Measurements from ENCODE around the gene CHN2.

The CHN2 gene

GRCh38 chr7:29454464-29454863 is 259.9 kb downstream of the CHN2 start:
- TF ChIP-seq, protein P1, sequence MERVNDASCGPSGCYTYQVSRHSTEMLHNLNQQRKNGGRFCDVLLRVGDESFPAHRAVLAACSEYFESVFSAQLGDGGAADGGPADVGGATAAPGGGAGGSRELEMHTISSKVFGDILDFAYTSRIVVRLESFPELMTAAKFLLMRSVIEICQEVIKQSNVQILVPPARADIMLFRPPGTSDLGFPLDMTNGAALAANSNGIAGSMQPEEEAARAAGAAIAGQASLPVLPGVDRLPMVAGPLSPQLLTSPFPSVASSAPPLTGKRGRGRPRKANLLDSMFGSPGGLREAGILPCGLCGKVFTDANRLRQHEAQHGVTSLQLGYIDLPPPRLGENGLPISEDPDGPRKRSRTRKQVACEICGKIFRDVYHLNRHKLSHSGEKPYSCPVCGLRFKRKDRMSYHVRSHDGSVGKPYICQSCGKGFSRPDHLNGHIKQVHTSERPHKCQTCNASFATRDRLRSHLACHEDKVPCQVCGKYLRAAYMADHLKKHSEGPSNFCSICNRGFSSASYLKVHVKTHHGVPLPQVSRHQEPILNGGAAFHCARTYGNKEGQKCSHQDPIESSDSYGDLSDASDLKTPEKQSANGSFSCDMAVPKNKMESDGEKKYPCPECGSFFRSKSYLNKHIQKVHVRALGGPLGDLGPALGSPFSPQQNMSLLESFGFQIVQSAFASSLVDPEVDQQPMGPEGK (CRISPR knock-in tag; IDR thresholded peaks at IDR 0.05; ENCODE audit: borderline replicate concordance), result no peak
- no peak for TF ChIP-seq TCF4 (CRISPR knock-in tag; IDR thresholded peaks at IDR 0.05; ENCODE audit: borderline replicate concordance)
- TF ChIP-seq GLIS3 (CRISPR knock-in tag; IDR thresholded peaks at IDR 0.05), result no peak
- TF ChIP-seq TSHZ2 (CRISPR knock-in tag; IDR thresholded peaks at IDR 0.05), result no peak
- TF ChIP-seq BACH2 (CRISPR knock-in tag; IDR thresholded peaks at IDR 0.05; ENCODE audit: borderline replicate concordance), result no peak
- TF ChIP-seq CSDC2 (CRISPR knock-in tag; IDR thresholded peaks at IDR 0.05), result no peak
- no peak for TF ChIP-seq ZNF565 (CRISPR knock-in tag; conservative IDR thresholded peaks at IDR 0.05; ENCODE audit: low read depth)
- no peak for TF ChIP-seq ISL1 (CRISPR knock-in tag; IDR thresholded peaks at IDR 0.05)
- TF ChIP-seq, protein P2, sequence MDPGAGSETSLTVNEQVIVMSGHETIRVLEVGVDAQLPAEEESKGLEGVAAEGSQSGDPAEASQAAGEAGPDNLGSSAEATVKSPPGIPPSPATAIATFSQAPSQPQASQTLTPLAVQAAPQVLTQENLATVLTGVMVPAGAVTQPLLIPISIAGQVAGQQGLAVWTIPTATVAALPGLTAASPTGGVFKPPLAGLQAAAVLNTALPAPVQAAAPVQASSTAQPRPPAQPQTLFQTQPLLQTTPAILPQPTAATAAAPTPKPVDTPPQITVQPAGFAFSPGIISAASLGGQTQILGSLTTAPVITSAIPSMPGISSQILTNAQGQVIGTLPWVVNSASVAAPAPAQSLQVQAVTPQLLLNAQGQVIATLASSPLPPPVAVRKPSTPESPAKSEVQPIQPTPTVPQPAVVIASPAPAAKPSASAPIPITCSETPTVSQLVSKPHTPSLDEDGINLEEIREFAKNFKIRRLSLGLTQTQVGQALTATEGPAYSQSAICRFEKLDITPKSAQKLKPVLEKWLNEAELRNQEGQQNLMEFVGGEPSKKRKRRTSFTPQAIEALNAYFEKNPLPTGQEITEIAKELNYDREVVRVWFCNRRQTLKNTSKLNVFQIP (CRISPR knock-in tag; IDR thresholded peaks at IDR 0.05; ENCODE audit: borderline replicate concordance, low read depth), result no peak
- no peak for TF ChIP-seq RARB (CRISPR knock-in tag; IDR thresholded peaks at IDR 0.05)
- no peak for TF ChIP-seq ZFP3 (CRISPR knock-in tag; IDR thresholded peaks at IDR 0.05)
- TF ChIP-seq ARNTL (CRISPR knock-in tag; IDR thresholded peaks at IDR 0.05; ENCODE audit: borderline replicate concordance, low read depth), result no peak
- TF ChIP-seq ESRRG (CRISPR knock-in tag; IDR thresholded peaks at IDR 0.05), result no peak
- no peak for TF ChIP-seq SNAI2 (CRISPR knock-in tag; IDR thresholded peaks at IDR 0.05)
- no peak for ATAC-seq

GRCh38 chr7:29454899-29455451 is 260.4 kb downstream of the CHN2 start:
- ATAC-seq, result no peak
- no peak for TF ChIP-seq PPARA (CRISPR knock-in tag; IDR thresholded peaks at IDR 0.05; ENCODE audit: borderline replicate concordance)
- TF ChIP-seq ESRRG (CRISPR knock-in tag; IDR thresholded peaks at IDR 0.05), result no peak

DNA sequence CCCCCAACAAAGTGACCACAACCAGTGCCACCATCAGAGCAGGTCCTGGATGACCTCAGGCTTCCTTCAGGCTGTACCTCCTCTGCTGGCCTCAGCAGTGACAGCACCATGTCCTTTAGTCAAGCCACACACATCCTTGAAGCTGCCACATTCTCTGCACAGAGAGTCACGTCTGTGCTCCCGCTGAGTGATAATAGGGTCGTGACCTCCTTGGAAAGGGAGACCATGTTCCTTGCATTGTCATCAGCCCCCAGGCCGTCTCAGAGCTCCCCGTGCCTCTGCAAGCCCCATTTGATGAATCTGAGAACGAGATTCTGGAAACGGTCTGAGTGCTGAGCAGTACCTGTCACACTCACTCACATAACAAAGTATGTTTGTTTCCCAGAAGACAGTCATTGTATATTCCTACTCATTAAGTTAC is 262.6 kb downstream of the CHN2 start:
- TF ChIP-seq PPARA (CRISPR knock-in tag; IDR thresholded peaks at IDR 0.05; ENCODE audit: borderline replicate concordance) (no peak), CSRNP3 (CRISPR knock-in tag; IDR thresholded peaks at IDR 0.05) (no peak)

GRCh38 chr7:29457565-29458011 is 263.0 kb downstream of the CHN2 start:
- ATAC-seq, result peak; percentile 46
- no peak for TF ChIP-seq BACH2 (CRISPR knock-in tag; IDR thresholded peaks at IDR 0.05; ENCODE audit: borderline replicate concordance)
- TF ChIP-seq ZFP30 (CRISPR knock-in tag; IDR thresholded peaks at IDR 0.05), result no peak
- TF ChIP-seq, protein P2 (CRISPR knock-in tag; IDR thresholded peaks at IDR 0.05; ENCODE audit: borderline replicate concordance, low read depth), result no peak
- TF ChIP-seq GLIS3 (CRISPR knock-in tag; IDR thresholded peaks at IDR 0.05), result no peak
- TF ChIP-seq ESRRG (CRISPR knock-in tag; IDR thresholded peaks at IDR 0.05), result no peak
- no peak for TF ChIP-seq ISL1 (CRISPR knock-in tag; IDR thresholded peaks at IDR 0.05)
- TF ChIP-seq, protein P1 (CRISPR knock-in tag; IDR thresholded peaks at IDR 0.05; ENCODE audit: borderline replicate concordance), result no peak
- TF ChIP-seq RARB (CRISPR knock-in tag; IDR thresholded peaks at IDR 0.05), result no peak
- no peak for TF ChIP-seq OSR1 (CRISPR knock-in tag; IDR thresholded peaks at IDR 0.05)
- TF ChIP-seq CSDC2 (CRISPR knock-in tag; IDR thresholded peaks at IDR 0.05), result no peak
- no peak for TF ChIP-seq ZNF8 (CRISPR knock-in tag; IDR thresholded peaks at IDR 0.05)
- no peak for TF ChIP-seq ZNF565 (CRISPR knock-in tag; conservative IDR thresholded peaks at IDR 0.05; ENCODE audit: low read depth)
- no peak for TF ChIP-seq ZFP3 (CRISPR knock-in tag; IDR thresholded peaks at IDR 0.05)
- no peak for TF ChIP-seq ZNF70 (CRISPR knock-in tag; IDR thresholded peaks at IDR 0.05)
- no peak for TF ChIP-seq TSHZ2 (CRISPR knock-in tag; IDR thresholded peaks at IDR 0.05)

More for the DNA sequence above, 262.6 kb downstream of the CHN2 start:
- ATAC-seq, result peak; percentile 42; the same call in 2 of the 3 replicates

Data from SK-N-SH treated with all-trans-retinoic acid at 6 μM for 48 hours (cell line).